Measurements from ENCODE around the gene BBOX1. TPM values are rescaled to one million over a fixed set of nuclear protein-coding genes. Genes with fewer than 3 reads are reported as not detected.

Gene BBOX1
- total and polyA plus RNA-seq, 2 of the 8 experiments (the other 6 are each of a cell fraction or from before 2014, with no cell fraction given): not detected

DNA sequence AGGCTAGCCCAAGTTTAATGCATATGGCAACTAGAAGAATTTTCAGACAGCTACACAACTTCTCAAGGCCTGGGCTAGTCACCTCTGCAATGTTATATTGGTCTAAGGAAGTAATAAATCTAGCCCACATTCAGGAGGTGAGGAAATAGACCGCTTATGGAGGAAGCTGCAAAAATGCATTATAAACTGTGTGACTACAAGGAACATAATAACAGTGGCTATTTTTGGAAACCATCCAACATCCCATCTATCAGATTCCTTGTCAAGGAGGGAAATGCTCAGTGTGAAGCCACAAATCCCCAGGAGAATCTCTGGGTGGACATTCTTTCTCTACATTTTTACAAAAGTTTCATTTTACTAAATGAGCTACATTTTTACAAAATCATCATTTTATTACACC, 76.1 kb downstream of the BBOX1 start:
- ChIA-PET CTCF (ENCODE audit: partially characterized antibody) (no interaction called here), POLR2A (ENCODE audit: partially characterized antibody) (no interaction called here)
- H3K23me2 ChIP-seq (ENCODE audit: low read depth, low read length): no peaks in the 10 kb centered on the region; the same call in 1 of the 2 replicates
- H3K27me3 ChIP-seq (replicated peaks in 1 of 4; ENCODE audit: control insufficient read depth in 3 of 4, extremely low read depth in 1 of 4, insufficient read depth in 3 of 4, low read length in 3 of 4): no peaks in the 10 kb centered on the region
- H2BK5ac ChIP-seq (ENCODE audit: low read depth, low read length): no peak overlapping the region
- no peak overlapping the region for H3K9ac ChIP-seq (replicated peaks in 1 of 4; ENCODE audit: extremely low read depth in 1 of 4, low read depth in 3 of 4, low read length in 3 of 4)
- H3K4ac ChIP-seq (replicated peaks; ENCODE audit: insufficient read length, low read depth, low read length): no peak overlapping the region
- H3K36me3 ChIP-seq (ENCODE audit: control insufficient read depth in 2 of 4, insufficient read depth in 4 of 4, low read length in 3 of 4): no peaks in the 10 kb centered on the region
- H4K91ac ChIP-seq (replicated peaks; ENCODE audit: insufficient read length, low read length): no peak overlapping the region
- no peak overlapping the region for H3K4me2 ChIP-seq (ENCODE audit: insufficient read depth in 1 of 2, low read depth in 2 of 2, low read length in 2 of 2)
- H3K79me2 ChIP-seq (ENCODE audit: control insufficient read depth in 1 of 2, insufficient read depth in 2 of 2, low read length in 2 of 2): no peaks in the 10 kb centered on the region
- WGBS, 2 experiments (ENCODE audit: extremely low coverage in 1 of 2, insufficient coverage in 1 of 2, insufficient read length in 1 of 2, insufficient replicate concordance in 2 of 2, low coverage in 1 of 2, low lambda C conversion rate in 2 of 2, missing lambda C conversion rate in 1 of 2): 88% methylated on average over 1 of the region's 1 CpG; no CpG with 5 or more reads in 1 of the 2 experiments
- H2BK12ac ChIP-seq (ENCODE audit: low read depth, low read length): no peak overlapping the region
- no peak overlapping the region for H3K18ac ChIP-seq (ENCODE audit: extremely low read depth, low read length)
- FAIRE-seq: no peak
- TF ChIP-seq SP2 (IDR thresholded peaks at IDR 0.05; ENCODE audit: low read length): no peak
- no peak for TF ChIP-seq SUZ12 (IDR thresholded peaks at IDR 0.05; ENCODE audit: low read length)
- H2AFZ ChIP-seq (ENCODE audit: low read length): no peak overlapping the region
- no peak for DNase-seq (ENCODE audit: low read depth in 1 of 2, low spot score in 2 of 2)
- no peak overlapping the region for H4K8ac ChIP-seq (ENCODE audit: extremely low read depth, insufficient read depth, low read length)
- no peaks in the 10 kb centered on the region for H3K79me1 ChIP-seq (ENCODE audit: low read depth, low read length)
- no peak overlapping the region for H4K5ac ChIP-seq (ENCODE audit: insufficient read length, low read depth, low read length)
- H3K27ac ChIP-seq (ENCODE audit: low read depth, low read length): no peak overlapping the region
- no peak overlapping the region for H2AK5ac ChIP-seq (ENCODE audit: low read depth, low read length)
- no peaks in the 10 kb centered on the region for H3K9me3 ChIP-seq (ENCODE audit: insufficient read depth in 2 of 2, low read depth in 1 of 2, low read length in 1 of 2)
- no peaks in the 10 kb centered on the region for H4K20me1 ChIP-seq (replicated peaks in 1 of 2; ENCODE audit: control insufficient read depth in 1 of 2, insufficient read depth in 2 of 2, low read length in 2 of 2)
- H2BK20ac ChIP-seq (ENCODE audit: low read length): no peak overlapping the region
- H3K23ac ChIP-seq (ENCODE audit: insufficient read length): no peak overlapping the region
- H2BK15ac ChIP-seq (ENCODE audit: low read length): no peak overlapping the region
- no peak overlapping the region for H3K14ac ChIP-seq (ENCODE audit: insufficient read length)
- no peak overlapping the region for H2BK120ac ChIP-seq (replicated peaks; ENCODE audit: low read depth, low read length)
- no peaks in the 10 kb centered on the region for H3K4me1 ChIP-seq (replicated peaks in 1 of 4; ENCODE audit: control insufficient read depth in 3 of 4, insufficient read depth in 4 of 4, low read length in 3 of 4)
- no peak overlapping the region for H3K4me3 ChIP-seq (ENCODE audit: extremely low read depth in 1 of 4, insufficient read depth in 2 of 4, low read depth in 3 of 4, low read length in 4 of 4)
- no peak overlapping the region for H3K56ac ChIP-seq (replicated peaks; ENCODE audit: insufficient read length, low read depth, low read length)

Measured in H1 (cell line).